Activated naive CD4-positive, alpha-beta T cell treated with anti-CD3 and anti-CD28 coated beads, Interleukin-2, amount 50 U/mL, for 16 hours (primary cell): ENCODE data around the gene GIPR.
"Not testable (repeated sequence)": the region's sequence is repeated elsewhere in the genome, so short reads cannot be mapped to it uniquely, and the experiment has no call there.

Experiments used
- DNase-seq: peaks from one replicate; pipeline ENCODE4 v3.0.0-alpha.2; 2020

The GIPR gene

GRCh38 chr19:45692187-45693105 is 24.4 kb downstream of the GIPR start, which contains the start of gene QPCTL:
Gene QPCTL, plus strand, starts transcription at chr19:45692666. Its CDS starts 38 bp downstream, at chr19:45692704.
- peak; percentile 98 for DNase-seq

DNA sequence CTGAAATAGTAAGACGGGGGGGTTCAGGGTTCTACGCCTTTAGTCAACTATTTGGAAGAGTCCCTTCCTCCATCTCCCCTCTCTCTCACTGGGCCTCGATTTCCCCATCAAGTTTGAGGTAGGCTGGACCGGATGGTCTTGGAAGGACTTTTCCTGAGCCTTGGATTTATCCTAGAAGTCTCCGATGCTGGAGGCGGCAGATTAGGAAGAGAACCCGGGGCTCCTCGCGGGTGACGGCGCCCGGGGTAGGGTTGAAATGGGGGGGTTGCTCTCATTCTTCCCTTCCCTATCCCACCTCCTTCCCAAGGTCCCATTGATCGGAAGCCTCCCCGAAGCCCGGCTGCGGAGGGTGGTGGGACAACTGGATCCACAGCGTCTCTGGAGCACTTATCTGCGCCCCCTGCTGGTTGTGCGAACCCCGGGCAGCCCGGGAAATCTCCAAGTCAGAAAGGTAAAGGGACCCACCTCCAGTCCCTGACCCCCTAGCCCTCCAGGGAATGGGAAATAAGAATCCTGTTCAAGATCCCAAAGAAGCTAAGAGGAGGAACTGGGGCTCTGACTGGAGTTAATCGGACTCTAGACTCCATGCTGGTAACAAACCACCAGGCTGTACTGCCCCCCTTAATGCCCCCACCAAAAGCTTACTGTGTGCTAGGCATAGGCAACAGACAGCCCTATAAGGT is 25.2 kb downstream of the GIPR start:
- DNase-seq, result peak; percentile 81

DNA sequence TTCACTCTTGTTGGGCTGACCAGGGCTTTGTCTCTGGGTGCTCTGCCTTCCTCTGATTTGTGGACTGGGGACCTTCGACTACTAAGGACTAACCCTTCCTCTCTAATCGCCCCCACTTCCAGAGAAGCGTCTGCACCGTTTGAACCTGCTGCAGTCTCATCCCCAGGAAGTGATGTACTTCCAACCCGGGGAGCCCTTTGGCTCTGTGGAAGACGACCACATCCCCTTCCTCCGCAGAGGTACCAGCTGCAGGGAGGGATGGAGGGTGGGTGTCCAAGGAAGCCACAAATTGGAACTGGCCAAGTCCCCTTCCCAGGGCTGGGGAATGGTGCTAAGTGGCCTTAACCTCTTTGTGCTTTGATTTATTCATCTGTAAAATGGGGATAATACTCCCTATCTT is 33.7 kb downstream of the GIPR start:
- no peak for DNase-seq

- DNase-seq, result no peak
Observed at GRCh38 chr19:45705115-45705514, 37.1 kb downstream of the GIPR start.

DNA sequence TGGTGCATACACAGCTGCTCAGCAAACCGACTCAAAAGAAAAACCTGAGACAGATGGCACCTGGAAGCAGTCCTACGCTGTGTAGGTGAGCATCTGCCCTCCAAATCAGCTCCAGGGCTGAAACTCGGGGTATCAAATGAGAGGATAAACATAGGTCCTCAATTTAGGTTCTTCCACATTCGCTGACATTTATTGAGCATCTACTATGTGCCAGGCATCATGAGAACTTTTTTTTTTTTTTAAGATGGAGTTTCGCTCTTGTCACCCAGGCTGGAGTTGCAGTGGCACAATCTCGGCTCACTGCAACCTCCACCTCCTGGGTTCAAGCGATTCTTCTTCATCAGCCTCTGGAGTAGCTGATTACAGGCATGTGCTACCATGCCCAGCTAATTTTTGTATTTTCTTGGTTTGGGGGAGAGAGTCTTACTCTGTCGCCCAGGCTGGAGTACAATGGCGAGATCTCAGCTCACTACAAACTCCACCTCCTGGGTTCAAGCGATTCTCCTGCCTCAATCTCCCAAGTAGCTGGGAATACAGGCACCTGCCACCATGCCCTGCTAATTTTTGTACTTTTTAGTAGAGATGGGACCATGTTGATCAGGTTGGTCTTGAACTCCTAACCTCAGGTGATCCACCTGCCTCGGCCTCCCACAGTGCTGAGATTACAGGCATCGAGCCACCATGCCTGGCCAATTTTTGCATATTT is 37.8 kb downstream of the GIPR start:
- DNase-seq, result no peak

- no peak for DNase-seq
Observed at GRCh38 chr19:45710356-45711130, 42.5 kb downstream of the GIPR start.

- no peak for DNase-seq
Observed at GRCh38 chr19:45711851-45712698, 44.1 kb downstream of the GIPR start.

- DNase-seq, result no peak
Observed at GRCh38 chr19:45712699-45713067, 44.7 kb downstream of the GIPR start.

DNA sequence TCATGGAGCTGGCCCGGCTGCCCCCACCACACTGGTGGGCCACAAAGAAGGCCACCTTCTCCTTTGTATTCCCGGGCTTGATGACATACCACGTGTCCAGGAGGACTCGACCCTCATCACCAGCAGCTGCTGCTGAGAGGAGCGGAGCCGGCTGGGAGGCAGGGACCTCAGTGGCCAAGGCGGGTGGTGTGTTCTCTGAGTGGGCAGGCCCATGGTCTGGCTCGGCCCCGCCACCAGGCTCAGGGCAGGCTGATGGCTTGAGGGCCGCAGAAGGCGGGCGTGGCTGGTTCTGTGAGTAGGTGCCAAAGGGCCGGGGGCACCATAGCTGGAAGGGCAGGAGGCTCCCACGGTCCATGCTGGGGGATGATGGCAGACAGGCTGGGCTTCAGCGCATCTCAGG is 45.1 kb downstream of the GIPR start:
- DNase-seq, result no peak

GRCh38 chr19:45715139-45715538 is 47.1 kb downstream of the GIPR start:
- no peak for DNase-seq

DNA sequence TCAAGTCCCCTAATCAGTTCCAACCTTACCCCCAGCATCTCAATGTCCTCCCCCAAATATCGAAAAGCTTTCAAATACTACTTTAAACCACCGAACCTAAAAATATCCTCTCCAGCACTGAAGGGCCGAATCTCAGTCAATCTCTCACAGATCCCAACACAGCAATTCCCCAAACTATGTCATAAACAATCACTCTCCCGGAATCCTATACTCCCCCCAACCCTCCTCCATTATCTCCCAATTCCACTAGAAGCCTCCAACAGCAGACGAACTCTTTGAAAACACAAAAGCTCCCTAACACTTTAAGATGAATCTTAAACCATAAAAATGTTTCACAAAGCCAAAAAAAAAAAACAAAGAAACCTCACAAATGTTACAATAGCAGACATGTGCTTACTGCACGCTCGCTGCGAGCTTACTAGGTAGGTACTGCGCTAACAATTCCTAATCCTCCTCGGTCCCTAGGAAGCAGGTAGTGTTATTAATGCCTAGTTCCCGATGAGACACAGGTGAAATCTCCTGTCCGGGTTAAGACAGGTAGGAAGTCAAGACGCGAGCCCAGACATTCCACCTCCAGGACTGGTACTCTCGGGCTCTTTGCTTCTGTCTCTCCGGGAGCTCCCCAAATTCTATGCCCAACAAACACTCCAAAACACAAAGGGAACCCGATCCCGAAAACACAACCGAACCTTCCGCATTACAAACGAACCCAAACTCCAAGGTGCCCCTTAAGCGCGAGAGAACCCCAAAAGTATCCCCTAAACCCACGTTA is 48.5 kb downstream of the GIPR start:
- no peak for DNase-seq

GRCh38 chr19:45717131-45717982 is 49.3 kb downstream of the GIPR start:
- DNase-seq, result peak; percentile 96

DNA sequence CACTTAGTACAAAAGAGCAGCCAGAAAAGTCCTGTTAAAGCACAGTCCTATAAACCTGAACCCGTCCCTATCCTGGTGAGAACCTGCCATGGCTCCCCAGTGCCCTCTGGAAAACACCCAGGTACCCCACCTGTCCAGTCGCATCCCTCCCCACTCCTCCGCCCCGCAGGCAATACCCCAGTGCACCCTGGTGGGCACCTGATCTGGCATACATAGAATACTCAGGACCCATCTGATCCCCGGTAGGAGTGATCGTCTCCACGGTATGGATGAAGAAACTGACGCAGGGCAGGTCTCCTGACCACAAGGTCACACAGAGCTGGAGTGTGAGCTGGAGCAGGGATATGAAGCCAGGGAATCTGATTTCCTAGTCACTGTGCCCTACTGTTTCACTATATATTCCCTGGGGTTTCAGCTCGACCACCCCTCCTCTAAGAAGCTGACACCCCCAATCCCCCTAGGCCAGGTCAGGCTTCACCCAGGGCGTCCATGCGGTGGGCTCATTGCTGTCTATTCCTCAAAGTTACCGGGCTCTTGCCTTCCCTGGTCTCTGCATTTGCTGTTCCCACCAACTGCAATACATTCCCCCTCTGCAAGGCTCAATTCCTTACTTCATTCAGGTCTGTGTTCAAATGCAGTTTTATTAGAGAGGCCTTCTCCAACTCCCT is 50.1 kb downstream of the GIPR start:
- DNase-seq, result no peak

- not testable (repeated sequence) for DNase-seq
Observed at GRCh38 chr19:45720065-45720464, 52.0 kb downstream of the GIPR start.

DNA sequence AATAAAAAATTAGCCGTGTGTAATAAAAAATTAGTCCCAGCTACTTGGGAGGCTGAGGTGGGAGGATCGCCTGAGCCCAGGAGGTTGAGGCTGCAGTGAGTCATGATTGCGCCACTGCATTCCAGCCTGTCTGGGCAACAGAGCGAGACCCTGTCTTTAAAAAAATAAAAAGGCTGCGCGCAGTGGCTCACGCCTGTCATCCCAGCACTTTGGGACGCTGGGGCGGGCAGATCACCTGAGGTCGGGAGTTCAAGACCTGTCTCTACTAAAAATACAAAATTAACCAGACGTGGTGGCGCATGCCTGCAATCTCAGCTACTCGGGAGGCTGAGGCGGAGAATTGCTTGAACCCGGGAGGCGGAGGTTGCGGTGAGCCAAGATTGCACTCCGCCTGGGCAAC is 60.7 kb downstream of the GIPR start:
- not testable (repeated sequence) for DNase-seq

DNA sequence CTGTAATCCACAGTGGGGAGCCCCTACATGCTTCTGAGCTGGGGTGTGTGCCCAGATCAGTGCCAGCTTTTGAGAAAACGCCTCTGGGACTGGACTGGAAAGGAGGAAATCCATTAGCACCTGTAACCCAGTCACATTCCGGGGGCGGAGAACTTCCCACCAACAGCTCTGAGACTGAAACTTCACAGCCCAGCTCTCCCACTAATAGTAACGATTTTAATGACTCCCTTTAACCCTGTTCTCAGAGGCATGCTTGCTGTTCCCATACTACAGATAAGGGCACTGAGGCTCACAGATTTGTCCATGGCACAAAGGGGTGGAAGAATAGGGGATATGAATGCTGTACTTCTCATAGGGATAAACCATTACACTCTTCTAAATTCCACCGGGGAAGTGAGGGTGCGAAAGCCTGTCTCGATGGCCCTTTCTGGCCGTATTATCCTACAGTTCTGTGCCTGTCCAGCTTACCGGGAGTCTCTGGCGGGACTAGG is 61.8 kb downstream of the GIPR start:
- DNase-seq, result no peak

GRCh38 chr19:45730368-45731288 is 62.6 kb downstream of the GIPR start, which contains the start of gene FBXO46:
Gene FBXO46, minus strand, starts transcription at chr19:45730896. Its CDS starts 17,401 bp downstream, at chr19:45713495.
- peak; percentile 94 for DNase-seq
